Esophagus squamous epithelium (tissue), 4 donors: ENCODE results near the gene ASGR2.

Source experiments
- POLR2A ChIP-seq, 4 donors: fragments of 450-650 bp; IDR thresholded peaks; one replicate each; pipeline ENCODE4 v1.6.1; 2017; ENCODE audit warnings: antibody characterized with exemption in 4 of 4, mild to moderate bottlenecking in 4 of 4, moderate library complexity in 3 of 4
- TF ChIP-seq, protein P1 (sequence below), 6 experiments: fragments of 450-650 bp in 4 of 6; fragments of 200-600 bp in 2 of 6; sonication (generic) in 2 of 6; IDR thresholded peaks; one replicate each; pipeline ENCODE4 v1.5.1; 2016 to 2019; ENCODE audit warnings: antibody characterized with exemption in 6 of 6, mild to moderate bottlenecking in 4 of 6, moderate library complexity in 4 of 6

DNA sequence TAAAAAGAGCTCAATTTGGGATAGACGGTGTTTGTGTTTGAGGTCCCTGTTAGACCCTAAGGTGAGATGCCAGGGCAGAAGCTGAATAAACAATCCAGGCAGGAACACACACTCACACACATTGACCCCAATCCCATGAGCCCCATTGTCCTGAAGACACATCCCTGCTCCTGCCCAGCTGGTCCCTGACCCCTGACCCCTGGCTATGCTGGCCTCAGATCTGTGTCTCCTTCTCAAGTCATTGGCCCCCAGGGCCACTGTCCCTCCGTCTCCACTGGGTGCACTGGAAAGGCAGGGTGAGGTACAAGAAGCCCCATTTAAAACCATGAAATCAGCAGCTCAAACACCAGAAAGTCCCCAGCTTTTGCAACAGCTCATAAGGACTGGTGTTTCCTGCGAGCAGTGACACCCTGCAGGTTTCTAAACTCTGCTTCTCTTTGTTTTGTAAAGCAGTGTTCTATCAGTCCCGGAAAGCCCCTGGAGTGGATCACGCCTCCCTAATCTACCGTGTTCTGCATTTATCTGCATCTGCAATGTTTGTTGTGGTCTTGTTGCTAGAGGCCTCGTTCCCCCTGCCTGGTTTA, 18.0 kb upstream of the ASGR2 start:
- TF ChIP-seq, protein P1, sequence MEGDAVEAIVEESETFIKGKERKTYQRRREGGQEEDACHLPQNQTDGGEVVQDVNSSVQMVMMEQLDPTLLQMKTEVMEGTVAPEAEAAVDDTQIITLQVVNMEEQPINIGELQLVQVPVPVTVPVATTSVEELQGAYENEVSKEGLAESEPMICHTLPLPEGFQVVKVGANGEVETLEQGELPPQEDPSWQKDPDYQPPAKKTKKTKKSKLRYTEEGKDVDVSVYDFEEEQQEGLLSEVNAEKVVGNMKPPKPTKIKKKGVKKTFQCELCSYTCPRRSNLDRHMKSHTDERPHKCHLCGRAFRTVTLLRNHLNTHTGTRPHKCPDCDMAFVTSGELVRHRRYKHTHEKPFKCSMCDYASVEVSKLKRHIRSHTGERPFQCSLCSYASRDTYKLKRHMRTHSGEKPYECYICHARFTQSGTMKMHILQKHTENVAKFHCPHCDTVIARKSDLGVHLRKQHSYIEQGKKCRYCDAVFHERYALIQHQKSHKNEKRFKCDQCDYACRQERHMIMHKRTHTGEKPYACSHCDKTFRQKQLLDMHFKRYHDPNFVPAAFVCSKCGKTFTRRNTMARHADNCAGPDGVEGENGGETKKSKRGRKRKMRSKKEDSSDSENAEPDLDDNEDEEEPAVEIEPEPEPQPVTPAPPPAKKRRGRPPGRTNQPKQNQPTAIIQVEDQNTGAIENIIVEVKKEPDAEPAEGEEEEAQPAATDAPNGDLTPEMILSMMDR (IDR thresholded peaks at IDR 0.05), result no peak
- TF ChIP-seq POLR2A (IDR thresholded peaks at IDR 0.05), result no peak
